HuH-7 (cell line): ENCODE results near the gene JMJD7.

Experiments
- DNase-seq: peaks from one replicate; pipeline ENCODE4 v3.0.0; 2011; ENCODE audit warnings: low spot score

Gene JMJD7

GRCh38 chr15:41884458-41884857 lies 56.6 kb downstream of the JMJD7 start:
- no peak for DNase-seq

- no peak for DNase-seq
These were observed 57.4 kb downstream of the JMJD7 start for GRCh38 chr15:41885321-41885720.

- no peak for DNase-seq
These were observed 57.9 kb downstream of the JMJD7 start for GRCh38 chr15:41885841-41886240.

- no peak for DNase-seq
These were observed 58.8 kb downstream of the JMJD7 start for GRCh38 chr15:41886741-41887140.

- DNase-seq, result no peak
These were observed 59.3 kb downstream of the JMJD7 start for GRCh38 chr15:41887161-41887560.
